HEK293T (cell line): ENCODE data around the gene DGKE.

Experiments
- CTCF ChIA-PET: fragments of 350-600 bp; formaldehyde crosslinking; extraction: SDS; loops from one replicate; lab custom pipeline; 2021; ENCODE audit warnings: antibody characterized with exemption, inconsistent platforms; lab: Yijun Ruan, JAX
- POLR2A ChIA-PET: fragments of 350-600 bp; formaldehyde crosslinking; extraction: SDS; loops from one replicate; lab custom pipeline; 2020; ENCODE audit warnings: antibody characterized with exemption, inconsistent platforms; lab: Yijun Ruan, JAX
- DNase-seq: peaks from one replicate; pipeline ENCODE4 v3.0.0; 2012; ENCODE audit warnings: mixed read lengths; ENCODE audit errors: extremely low spot score
- ARNT ChIP-seq: fragments of 450-650 bp; IDR thresholded peaks from 2 replicates; pipeline ENCODE4 v1.6.1; 2017; ENCODE audit warnings: mild to moderate bottlenecking
- BHLHE40 ChIP-seq: fragments of 450-650 bp; IDR thresholded peaks from 2 replicates; pipeline ENCODE4 v1.6.1; 2016; ENCODE audit warnings: mild to moderate bottlenecking, moderate library complexity, borderline replicate concordance
- CTBP1 ChIP-seq: fragments of 450-650 bp; IDR thresholded peaks from 2 replicates; pipeline ENCODE4 v1.6.1; 2016; ENCODE audit warnings: borderline replicate concordance
- ELF4 ChIP-seq: fragments of 450-650 bp; IDR thresholded peaks from 2 replicates; pipeline ENCODE4 v1.6.1; 2017; ENCODE audit warnings: antibody characterized with exemption
- FOXA1 ChIP-seq: fragments of 450-650 bp; IDR thresholded peaks from 2 replicates; pipeline ENCODE4 v1.6.1; 2016; ENCODE audit warnings: mild to moderate bottlenecking
- FOXK2 ChIP-seq: fragments of 450-650 bp; IDR thresholded peaks from 2 replicates; pipeline ENCODE4 v1.6.1; 2016; ENCODE audit warnings: mild to moderate bottlenecking
- FOXM1 ChIP-seq: fragments of 450-650 bp; IDR thresholded peaks from 2 replicates; pipeline ENCODE4 v1.6.1; 2017; ENCODE audit warnings: mild to moderate bottlenecking, borderline replicate concordance
- HDGF ChIP-seq: fragments of 450-650 bp; IDR thresholded peaks from 2 replicates; pipeline ENCODE4 v1.6.1; 2017; ENCODE audit warnings: antibody characterized with exemption, borderline replicate concordance
- L3MBTL2 ChIP-seq: fragments of 450-650 bp; conservative IDR thresholded peaks from 2 replicates; pipeline ENCODE4 v1.6.1; 2016; ENCODE audit warnings: mild to moderate bottlenecking
- LEF1 ChIP-seq: fragments of 450-650 bp; IDR thresholded peaks from 2 replicates; pipeline ENCODE4 v1.6.1; 2017; ENCODE audit warnings: mild to moderate bottlenecking, borderline replicate concordance
- NFRKB ChIP-seq: fragments of 450-650 bp; IDR thresholded peaks from 2 replicates; pipeline ENCODE4 v1.6.1; 2016; ENCODE audit warnings: mild to moderate bottlenecking, moderate library complexity
- SP1 ChIP-seq: fragments of 450-650 bp; IDR thresholded peaks from 2 replicates; pipeline ENCODE4 v1.6.1; 2017
- SUZ12 ChIP-seq: fragments of 450-650 bp; IDR thresholded peaks from 2 replicates; pipeline ENCODE4 v1.6.1; 2016; ENCODE audit warnings: mild to moderate bottlenecking
- TARDBP ChIP-seq: fragments of 450-650 bp; IDR thresholded peaks from 2 replicates; pipeline ENCODE4 v1.6.1; 2016
- ZNF384 ChIP-seq: fragments of 450-650 bp; IDR thresholded peaks from 2 replicates; pipeline ENCODE4 v1.6.1; 2016
- TF ChIP-seq, protein P1 (sequence below): fragments of 450-650 bp; IDR thresholded peaks from 2 replicates; pipeline ENCODE4 v1.6.1; 2016

The DGKE gene

DNA sequence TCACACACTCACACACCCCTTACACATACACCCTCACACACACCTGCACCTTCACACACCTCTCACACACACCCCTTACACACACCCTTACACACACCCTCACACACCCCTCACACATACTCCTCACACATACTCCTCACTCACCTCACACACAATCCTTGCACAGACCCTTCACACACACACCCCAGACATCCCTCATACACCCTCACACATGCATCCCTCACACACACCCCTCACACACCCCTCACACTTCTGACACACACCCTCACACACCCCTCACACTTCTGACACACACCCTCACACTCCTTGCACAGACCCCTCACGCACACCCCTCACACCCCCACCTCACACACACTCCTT lies 24.2 kb upstream of the DGKE start:
- POLR2A ChIA-PET = no interaction called here
- no peak for DNase-seq
- TF ChIP-seq ELF4 = no peak
- TF ChIP-seq L3MBTL2 = no peak
- no peak for TF ChIP-seq NFRKB
- TF ChIP-seq SUZ12 = no peak
- no peak for TF ChIP-seq ARNT
- TF ChIP-seq TARDBP = no peak
- TF ChIP-seq BHLHE40 = no peak
- TF ChIP-seq HDGF = no peak
- TF ChIP-seq FOXA1 = no peak
- TF ChIP-seq FOXM1 = no peak
- TF ChIP-seq FOXK2 = no peak
- TF ChIP-seq ZNF384 = no peak
- TF ChIP-seq SP1 = no peak
- TF ChIP-seq CTBP1 = no peak
- CTCF ChIA-PET = no interaction called here

DNA sequence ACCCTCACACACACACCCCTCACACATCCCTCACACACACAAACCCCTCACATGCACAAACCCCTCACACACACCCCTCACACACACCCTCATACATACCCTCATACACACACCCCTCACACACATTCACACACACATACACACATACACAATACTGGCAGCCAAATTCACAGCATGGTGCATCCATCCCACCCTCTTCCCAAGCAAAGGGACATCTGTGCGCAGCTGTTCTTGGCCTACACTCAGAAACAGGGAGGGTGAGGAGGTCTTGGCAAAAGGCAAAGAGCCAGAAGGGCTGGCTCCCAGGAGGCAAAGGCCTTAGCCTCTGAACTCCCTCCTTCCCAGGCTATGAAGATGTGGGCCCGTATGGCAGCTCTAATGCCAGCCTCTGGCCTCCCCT lies 23.6 kb upstream of the DGKE start:
- ChIA-PET CTCF (no interaction called here), POLR2A (no interaction called here)
- no peak for TF ChIP-seq ARNT
- no peak for DNase-seq

GRCh38 chr17:56810891-56811775 lies 22.8 kb upstream of the DGKE start:
- DNase-seq = no peak
- ChIA-PET POLR2A (no interaction called here), CTCF (no interaction called here)
- TF ChIP-seq TARDBP (no peak), L3MBTL2 (no peak), ELF4 (no peak), HDGF (no peak), ZNF384 (no peak), SUZ12 (no peak), SP1 (no peak), FOXA1 (no peak), CTBP1 (no peak), FOXK2 (no peak), LEF1 (no peak), NFRKB (no peak), FOXM1 (no peak), ARNT (no peak)
- TF ChIP-seq, protein P1, sequence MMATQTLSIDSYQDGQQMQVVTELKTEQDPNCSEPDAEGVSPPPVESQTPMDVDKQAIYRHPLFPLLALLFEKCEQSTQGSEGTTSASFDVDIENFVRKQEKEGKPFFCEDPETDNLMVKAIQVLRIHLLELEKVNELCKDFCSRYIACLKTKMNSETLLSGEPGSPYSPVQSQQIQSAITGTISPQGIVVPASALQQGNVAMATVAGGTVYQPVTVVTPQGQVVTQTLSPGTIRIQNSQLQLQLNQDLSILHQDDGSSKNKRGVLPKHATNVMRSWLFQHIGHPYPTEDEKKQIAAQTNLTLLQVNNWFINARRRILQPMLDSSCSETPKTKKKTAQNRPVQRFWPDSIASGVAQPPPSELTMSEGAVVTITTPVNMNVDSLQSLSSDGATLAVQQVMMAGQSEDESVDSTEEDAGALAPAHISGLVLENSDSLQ = no peak

GRCh38 chr17:56812901-56813388 lies 21.0 kb upstream of the DGKE start:
- ChIA-PET CTCF (no interaction called here), POLR2A (no interaction called here)
- no peak for TF ChIP-seq TARDBP
- TF ChIP-seq L3MBTL2 = no peak
- no peak for TF ChIP-seq FOXM1
- TF ChIP-seq ELF4 = no peak
- no peak for TF ChIP-seq NFRKB
- TF ChIP-seq SUZ12 = no peak
- no peak for DNase-seq

- TF ChIP-seq L3MBTL2 (no peak), SP1 (no peak), HDGF (no peak), ARNT (no peak), ZNF384 (no peak), TARDBP (no peak), FOXA1 (no peak), CTBP1 (no peak), FOXM1 (no peak), LEF1 (no peak), ELF4 (no peak), SUZ12 (no peak)
- TF ChIP-seq, protein P1 = no peak
- CTCF ChIA-PET = interaction anchor here (0.6 kb wide), 1 partner anchor 1017 kb away, joined by 3 read pairs; no protein-coding TSS in a partner anchor
- DNase-seq = no peak
- POLR2A ChIA-PET = no interaction called here
These were observed 18.2 kb upstream of the DGKE start for GRCh38 chr17:56815711-56816110.

DNA sequence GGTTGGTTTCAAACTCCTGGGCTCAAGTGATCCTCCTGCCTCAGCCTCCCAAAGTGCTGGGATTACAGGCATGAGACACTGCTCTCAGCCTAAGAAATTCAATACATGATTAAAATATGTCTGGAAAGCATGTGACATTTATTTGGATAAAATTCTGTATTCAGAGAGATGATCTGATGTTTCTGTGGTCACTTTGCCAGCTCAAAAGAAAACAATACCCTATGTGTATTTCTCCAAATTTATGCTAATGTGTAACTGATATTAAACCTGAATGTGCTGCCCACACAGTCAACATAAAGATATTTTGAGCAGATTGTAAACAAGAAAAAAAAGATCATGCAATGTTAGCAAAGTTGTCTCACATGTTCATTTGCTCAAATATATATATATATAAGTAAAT lies 16.9 kb upstream of the DGKE start:
- ChIA-PET POLR2A (no interaction called here), CTCF (no interaction called here)
- TF ChIP-seq FOXM1 (no peak), SP1 (no peak), ARNT (no peak), LEF1 (no peak), FOXK2 (no peak), FOXA1 (no peak)
- DNase-seq = no peak

- ChIA-PET POLR2A (interaction anchor here (1.0 to 1.3 kb wide), 2 partner anchors 16 to 95 kb away, joined by 3 to 4 read pairs; partner anchors contain the start of gene TRIM25), CTCF (interaction anchor here (0.5 to 1.5 kb wide), 10 partner anchors 10 to 1328 kb away, joined by 3 to 9 read pairs (median 3); no protein-coding TSS in a partner anchor)
- TF ChIP-seq LEF1 (no peak), NFRKB (no peak), ELF4 (no peak), TARDBP (no peak), SP1 (no peak), FOXK2 (no peak), L3MBTL2 (no peak)
- TF ChIP-seq, protein P1 = no peak
- no peak for DNase-seq
These were observed 14.9 kb upstream of the DGKE start for GRCh38 chr17:56819030-56819429.
